GM06990 (cell line): Measurements from ENCODE around the gene MET.

ENCODE experiments used
- DNase-seq: peaks from one replicate; pipeline ENCODE4 v3.0.0-alpha.2; 2011; ENCODE audit not compliant: insufficient read length; ENCODE audit errors: extremely low read depth
- H3K27me3 ChIP-seq: replicated peaks from 2 replicates; pipeline ENCODE4 v1.6.0; 2011; ENCODE audit warnings: low read length; ENCODE audit not compliant: control insufficient read depth, insufficient read depth
- H3K36me3 ChIP-seq: 2 replicates; pipeline ENCODE4 v1.5.1; 2011; ENCODE audit warnings: low read length; ENCODE audit not compliant: control insufficient read depth, insufficient read depth
- H3K4me3 ChIP-seq: replicated peaks from 2 replicates; pipeline ENCODE4 v1.5.1; 2011; ENCODE audit warnings: low read depth, mild to moderate bottlenecking, control low read depth, low read length
- TF ChIP-seq, protein P1 (sequence below): IDR thresholded peaks from 2 replicates; pipeline ENCODE4 v1.5.1; 2011; ENCODE audit warnings: low read length, control low read depth, mild to moderate bottlenecking, inconsistent platforms; ENCODE audit not compliant: insufficient read depth, poor library complexity, severe bottlenecking

The MET gene

DNA sequence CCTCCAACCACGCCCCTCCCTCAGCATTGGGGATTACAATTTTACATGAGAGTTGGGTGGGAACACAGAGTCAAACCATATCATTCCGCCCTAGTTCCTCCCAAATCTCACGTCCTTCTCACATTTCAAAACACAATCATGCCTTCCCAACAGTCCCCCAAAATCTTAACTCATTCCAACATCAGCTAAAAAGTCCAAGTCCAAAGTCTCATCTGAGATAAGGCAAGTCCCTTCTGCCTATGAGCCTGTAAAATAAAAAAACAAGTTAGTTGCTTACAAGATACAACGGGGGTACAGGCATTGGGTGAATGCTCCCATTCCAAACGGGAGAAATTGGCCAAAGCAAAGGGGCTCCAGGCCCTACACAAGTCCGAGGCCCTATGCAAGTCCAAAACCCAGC lies 112.7 kb downstream of the MET start:
- no peak for DNase-seq
- TF ChIP-seq, protein P1, sequence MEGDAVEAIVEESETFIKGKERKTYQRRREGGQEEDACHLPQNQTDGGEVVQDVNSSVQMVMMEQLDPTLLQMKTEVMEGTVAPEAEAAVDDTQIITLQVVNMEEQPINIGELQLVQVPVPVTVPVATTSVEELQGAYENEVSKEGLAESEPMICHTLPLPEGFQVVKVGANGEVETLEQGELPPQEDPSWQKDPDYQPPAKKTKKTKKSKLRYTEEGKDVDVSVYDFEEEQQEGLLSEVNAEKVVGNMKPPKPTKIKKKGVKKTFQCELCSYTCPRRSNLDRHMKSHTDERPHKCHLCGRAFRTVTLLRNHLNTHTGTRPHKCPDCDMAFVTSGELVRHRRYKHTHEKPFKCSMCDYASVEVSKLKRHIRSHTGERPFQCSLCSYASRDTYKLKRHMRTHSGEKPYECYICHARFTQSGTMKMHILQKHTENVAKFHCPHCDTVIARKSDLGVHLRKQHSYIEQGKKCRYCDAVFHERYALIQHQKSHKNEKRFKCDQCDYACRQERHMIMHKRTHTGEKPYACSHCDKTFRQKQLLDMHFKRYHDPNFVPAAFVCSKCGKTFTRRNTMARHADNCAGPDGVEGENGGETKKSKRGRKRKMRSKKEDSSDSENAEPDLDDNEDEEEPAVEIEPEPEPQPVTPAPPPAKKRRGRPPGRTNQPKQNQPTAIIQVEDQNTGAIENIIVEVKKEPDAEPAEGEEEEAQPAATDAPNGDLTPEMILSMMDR, result no peak
- no peaks in the 10 kb centered on the region for H3K36me3 ChIP-seq
- H3K4me3 ChIP-seq, result no peak overlapping the region
- H3K27me3 ChIP-seq, result peaks cover 2% of the 10 kb centered on the region

DNA sequence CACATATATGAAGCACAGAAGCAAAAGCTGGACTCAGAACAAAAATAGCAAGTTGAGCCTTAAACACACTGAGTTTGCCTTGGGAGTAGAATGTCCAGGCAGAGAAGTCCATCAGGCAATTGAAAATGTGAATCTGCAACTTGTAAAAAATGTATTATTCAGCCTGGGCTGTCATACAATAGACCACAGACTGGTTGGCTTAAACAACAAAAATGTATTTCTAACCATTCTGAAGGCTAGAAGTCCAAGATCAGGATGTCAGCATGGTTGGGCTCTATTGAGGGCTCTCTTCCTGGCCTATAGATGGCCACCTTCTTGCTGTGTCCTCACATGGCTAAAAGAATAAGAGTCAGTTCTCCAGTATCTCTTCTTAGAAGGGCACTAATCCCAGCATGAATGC lies 113.8 kb downstream of the MET start:
- Histone ChIP-seq H3K4me3 (no peak overlapping the region), H3K36me3 (no peaks in the 10 kb centered on the region), H3K27me3 (peaks cover 2% of the 10 kb centered on the region; the same call in 1 of the 2 replicates)
- DNase-seq, result no peak
- TF ChIP-seq, protein P1, result no peak

DNA sequence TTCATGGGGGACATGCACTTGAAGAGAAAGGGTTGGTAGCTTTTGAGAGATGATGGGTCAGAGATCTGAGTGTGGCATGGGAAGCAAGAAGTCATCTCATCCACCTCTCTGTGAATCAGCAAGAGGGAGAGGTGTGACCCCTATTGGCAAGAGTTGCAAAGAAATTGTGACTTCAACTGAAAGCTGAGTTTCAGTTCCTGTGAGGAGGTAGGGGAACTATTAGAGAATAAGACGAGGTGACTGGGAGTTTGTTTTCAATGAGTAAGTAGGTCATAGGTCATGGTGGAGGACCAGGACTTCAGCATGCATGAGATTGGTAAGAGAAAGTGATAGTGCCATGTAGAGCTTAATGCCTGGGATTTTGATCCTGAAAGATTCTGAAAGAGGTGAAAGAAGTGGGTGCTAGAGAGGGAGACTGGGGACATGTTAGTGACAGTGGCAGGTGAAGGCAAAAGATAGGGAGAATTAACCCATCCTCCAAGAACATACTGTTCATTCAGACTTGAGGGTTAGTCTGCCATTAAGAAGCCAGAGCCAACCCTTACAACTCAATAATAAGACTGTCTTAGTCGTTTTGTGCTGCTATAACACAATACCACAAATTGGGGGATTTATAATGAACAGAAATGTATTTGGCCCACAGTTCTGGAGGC lies 114.9 kb downstream of the MET start:
- TF ChIP-seq, protein P1, result peak; percentile 54
- Histone ChIP-seq H3K27me3 (peaks cover 2% of the 10 kb centered on the region; the same call in 1 of the 2 replicates), H3K36me3 (no peaks in the 10 kb centered on the region), H3K4me3 (no peak overlapping the region)
- DNase-seq, result peak; percentile 8

DNA sequence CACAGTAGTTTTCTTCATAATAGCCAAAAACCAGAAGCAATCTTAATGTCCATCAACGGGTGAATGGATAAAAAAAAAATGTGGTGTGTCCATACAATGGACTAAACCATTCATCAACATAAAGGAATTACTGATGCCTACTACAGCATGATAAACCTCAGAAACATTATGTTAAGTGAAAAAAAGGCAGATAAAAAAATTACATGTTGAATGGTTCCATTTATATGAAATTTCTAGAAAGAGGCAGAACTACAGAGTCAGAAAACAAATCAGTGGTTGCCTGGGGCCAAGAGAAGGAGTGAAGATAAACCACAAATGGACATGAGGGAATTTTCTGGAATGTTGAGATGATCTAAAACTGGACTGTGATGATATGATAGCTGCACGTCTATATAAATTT lies 115.9 kb downstream of the MET start:
- Histone ChIP-seq H3K36me3 (no peaks in the 10 kb centered on the region), H3K4me3 (no peak overlapping the region), H3K27me3 (peaks cover 2% of the 10 kb centered on the region; the same call in 1 of the 2 replicates)
- no peak for DNase-seq
- TF ChIP-seq, protein P1, result no peak

DNA sequence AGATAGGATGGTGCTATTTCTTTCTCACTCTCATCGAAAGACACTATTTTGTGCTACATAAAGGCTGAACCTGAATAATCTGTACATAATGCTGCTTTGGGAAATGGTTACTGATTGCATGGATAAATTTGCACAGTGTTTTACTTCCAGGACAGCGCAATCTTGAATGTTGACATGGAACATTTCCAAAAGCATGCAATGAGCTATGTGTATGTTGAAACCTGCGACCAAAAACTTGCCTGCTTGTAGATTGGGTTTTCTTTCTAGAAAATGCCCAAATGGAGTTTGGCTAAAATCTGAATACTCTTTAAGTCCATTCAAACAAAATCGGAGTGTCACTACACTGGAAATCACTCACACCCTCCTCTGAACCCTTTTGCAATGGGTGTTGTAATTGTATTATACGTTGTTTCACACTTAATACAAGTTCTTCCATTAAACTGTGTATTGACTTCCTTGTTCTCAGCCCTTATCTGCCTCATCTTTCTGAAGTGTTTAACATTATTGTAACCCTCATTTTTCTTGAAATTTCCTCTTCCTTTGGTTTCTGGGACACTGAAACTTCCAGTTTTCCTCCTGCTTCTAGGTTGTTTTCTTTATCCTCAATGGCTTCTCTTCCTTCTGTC lies 116.7 kb downstream of the MET start:
- H3K4me3 ChIP-seq, result no peak overlapping the region
- DNase-seq, result no peak
- H3K27me3 ChIP-seq, result peaks cover 2% of the 10 kb centered on the region; the same call in 1 of the 2 replicates
- TF ChIP-seq, protein P1, result no peak
- H3K36me3 ChIP-seq, result no peaks in the 10 kb centered on the region
